Jurkat, Clone E6-1 (cell line): ENCODE results near the gene FNIP2.
"Not testable (repeated sequence)": the region's sequence is repeated elsewhere in the genome, so short reads cannot be mapped to it uniquely, and the experiment has no call there.

Experiments
- DNase-seq: peaks from one replicate; pipeline ENCODE4 v3.0.0-alpha.2; 2011; ENCODE audit warnings: low read depth, low spot score
- H3K4me3 ChIP-seq: 2 replicates; pipeline ENCODE4 v1.5.1; 2011; ENCODE audit warnings: mild to moderate bottlenecking, low read length, control low read depth, moderate library complexity

The FNIP2 gene

DNA sequence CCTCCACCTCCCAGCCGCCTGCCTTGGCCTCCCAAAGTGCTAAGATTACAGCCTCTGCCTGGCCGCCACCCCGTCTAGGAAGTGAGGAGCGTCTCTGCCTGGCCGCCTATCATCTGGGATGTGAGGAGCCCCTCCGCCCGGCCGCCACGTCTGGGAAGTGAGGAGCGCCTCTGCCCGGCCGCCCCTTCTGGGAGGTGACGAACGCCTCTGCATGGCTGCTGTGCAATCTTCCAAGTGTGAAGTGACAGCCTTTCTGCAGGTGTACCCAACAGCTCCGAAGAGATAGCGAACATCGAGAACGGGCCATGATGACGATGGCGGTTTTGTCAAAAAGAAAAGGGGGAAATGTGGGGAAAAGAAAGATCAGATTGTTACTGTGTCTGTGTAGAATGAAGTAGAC, 9.3 kb upstream of the FNIP2 start:
- H3K4me3 ChIP-seq, DNase-seq: not testable (repeated sequence)

DNA sequence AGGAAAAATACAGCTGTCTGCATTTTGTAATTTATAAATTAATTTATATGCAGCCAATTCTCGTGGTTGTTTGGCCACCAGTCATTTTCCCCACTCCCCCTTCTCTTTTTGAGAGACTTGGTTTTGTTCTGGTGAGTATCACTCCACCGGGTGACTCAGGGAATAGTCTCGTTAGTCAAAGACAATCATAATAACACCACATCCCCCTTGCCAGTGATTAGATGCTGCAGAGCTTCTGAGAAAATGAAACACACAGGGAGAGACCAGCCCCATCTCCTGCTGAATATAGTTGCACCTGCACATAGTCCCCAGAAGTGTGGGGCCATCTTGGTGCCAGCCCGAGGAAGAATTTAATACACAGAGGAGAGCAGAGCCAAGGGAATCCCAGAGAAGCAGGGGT, 8.0 kb upstream of the FNIP2 start:
- no peak overlapping the region for H3K4me3 ChIP-seq
- no peak for DNase-seq

DNA sequence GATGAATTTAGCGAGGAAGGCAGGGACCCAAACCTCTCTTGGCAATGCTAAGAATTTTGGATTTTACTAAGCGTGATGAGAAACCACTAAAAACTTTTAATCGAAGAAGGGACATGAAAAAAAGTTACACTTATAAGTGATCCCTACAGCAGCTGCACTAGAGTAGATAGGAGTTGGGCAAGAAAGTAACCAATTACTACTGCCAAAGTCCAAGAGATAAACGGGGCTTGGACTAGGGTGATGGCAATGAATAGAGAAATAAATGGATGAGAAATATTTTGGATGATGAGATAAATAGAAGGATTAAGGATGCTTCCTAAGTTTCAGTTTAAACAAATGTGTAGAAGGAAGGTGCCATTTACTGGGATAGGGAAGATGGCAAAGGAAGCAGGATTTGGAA, 6.3 kb upstream of the FNIP2 start:
- H3K4me3 ChIP-seq = no peak overlapping the region
- no peak for DNase-seq

DNA sequence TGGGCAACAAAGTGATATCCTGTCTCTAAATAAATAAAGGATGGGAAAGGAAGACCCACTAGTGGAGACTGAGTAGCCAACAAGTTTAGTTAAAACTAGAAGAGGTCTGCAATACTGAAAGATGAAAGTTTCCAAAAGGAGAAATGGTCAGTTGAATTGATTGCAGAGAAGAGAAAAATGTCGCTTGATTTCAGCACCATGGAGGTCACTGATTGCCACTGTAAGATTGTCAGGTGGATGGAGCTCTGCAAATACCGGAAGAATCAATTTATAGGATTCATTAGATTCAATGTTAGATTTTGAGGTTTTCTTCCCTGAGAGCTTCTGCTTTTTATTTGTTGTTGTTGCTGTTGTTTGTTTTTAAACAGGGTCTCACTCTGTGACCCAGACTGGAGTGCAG, 5.4 kb upstream of the FNIP2 start:
- H3K4me3 ChIP-seq = no peak overlapping the region
- no peak for DNase-seq

DNA sequence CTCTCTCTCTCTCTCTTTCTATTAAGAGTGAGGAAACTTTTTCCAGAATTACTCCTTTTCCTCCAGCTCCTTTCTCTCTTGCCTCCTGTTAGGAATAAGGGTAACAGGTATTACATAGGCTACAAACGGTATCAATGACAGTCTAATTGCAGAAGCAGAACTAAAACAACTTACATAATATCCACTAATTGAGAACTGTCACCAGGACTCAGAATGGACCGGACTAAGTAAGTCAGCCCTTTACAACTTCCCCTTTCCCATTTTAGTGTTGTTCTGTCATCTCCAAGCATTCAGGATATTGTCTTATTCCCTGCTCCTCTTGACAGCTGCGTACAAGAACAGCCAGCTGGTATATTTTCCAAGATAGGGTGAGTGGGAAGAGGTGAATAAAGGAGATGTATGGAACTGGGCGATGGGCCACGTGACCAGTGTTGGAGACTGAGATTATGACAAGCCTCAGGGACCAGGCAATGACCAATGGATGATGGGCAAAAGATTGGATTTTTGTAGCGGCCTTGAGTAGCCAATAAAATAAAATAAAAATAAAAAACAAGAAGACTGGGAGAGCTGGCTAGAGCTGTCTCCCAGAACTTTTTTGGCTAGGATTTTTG, 2.3 kb upstream of the FNIP2 start:
- H3K4me3 ChIP-seq = no peak overlapping the region
- DNase-seq = no peak

DNA sequence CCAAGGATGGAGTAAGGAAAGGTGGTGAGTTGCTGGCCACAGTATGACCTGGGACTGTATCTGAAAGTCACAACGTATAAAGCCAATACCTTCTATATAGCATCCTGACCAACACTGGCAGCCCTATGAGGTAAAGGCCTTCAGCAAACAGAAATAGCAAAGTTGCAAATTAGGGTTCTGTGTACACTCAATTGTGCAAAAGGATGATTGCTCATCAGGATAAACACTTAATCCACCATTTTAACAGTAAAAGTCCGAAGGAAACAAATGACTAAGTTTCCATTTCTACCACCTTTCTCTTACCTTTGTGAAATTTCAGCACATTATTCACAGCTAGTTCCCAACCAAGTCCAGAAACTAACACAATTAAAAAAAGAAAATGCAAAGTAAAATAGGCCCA, 1.4 kb upstream of the FNIP2 start:
- DNase-seq = no peak
- no peak overlapping the region for H3K4me3 ChIP-seq

DNA sequence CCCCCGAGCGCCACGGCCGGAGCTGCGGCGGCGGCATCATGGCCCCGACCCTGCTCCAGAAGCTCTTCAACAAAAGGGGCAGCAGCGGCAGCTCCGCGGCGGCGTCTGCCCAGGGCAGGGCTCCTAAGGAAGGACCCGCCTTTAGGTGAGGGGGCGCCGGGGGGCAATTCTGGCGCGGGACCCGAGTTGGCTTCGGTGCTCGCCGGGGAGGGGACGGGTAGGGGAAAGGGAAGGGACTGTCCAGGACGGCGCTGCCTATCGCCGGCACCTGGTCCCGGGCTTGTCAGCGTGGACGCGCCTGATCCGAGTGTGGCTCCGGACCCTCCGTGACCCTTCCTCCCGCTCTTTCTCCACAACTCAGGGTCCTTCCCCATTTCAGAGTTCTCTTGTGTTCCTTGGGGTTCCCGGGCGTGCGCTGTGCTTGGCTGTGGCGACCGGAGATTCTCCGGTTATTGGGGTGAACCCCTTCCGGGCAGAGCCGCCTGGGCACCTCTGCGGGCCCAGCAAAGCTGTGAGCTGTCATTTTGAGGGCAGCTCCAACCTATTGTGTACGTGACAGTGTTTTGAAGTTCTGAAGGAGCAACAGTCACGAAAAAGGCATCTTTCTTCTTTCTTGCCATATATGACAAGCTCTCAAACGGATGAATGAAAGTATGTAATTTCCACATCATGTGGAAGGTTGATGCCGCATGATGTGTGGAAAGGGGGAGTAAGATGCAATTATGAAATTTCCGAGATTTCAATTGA, 522 bp downstream of the FNIP2 start:
- H3K4me3 ChIP-seq = peak overlapping the region; percentile 84
- DNase-seq = peak; percentile 15

DNA sequence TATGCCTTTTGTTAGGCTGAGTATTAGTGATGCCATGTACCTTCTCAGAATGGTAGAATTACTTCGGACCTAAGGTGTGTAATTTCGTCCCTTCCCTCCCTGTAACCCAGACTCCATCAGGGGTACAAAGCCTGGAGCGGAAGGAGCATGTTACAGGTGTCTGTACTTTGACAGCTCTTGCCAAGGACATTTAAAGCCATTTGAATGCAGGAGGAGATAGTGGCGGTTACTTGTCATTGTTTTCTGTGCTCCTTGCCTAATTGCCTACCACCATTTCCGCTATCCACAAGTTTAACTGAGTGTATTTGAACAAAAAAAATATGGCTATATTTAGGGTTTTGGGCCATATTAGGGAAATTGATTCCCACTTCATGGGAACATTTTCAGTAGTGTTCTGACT, 1.8 kb downstream of the FNIP2 start:
- no peak for DNase-seq
- H3K4me3 ChIP-seq = no peak overlapping the region

DNA sequence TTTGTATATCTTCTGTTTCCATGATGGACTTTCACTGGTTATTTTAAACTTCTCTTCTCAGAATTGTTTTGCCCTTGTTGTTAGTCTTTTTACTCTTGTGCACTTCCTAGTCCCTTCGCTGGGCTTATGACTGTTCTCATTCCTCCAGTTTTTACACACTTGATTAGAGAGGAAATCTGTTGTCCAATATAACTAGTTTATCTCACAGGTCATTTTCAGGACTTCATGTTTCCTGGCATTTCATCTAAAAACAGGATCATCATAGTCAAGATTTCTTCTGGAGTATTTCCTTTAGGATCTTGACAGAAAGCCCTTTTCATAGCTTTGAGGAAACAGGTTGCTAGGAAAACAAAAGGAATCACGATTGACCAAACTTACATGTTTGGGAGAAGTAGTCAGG, 3.0 kb downstream of the FNIP2 start:
- DNase-seq = no peak
- H3K4me3 ChIP-seq = no peak overlapping the region

DNA sequence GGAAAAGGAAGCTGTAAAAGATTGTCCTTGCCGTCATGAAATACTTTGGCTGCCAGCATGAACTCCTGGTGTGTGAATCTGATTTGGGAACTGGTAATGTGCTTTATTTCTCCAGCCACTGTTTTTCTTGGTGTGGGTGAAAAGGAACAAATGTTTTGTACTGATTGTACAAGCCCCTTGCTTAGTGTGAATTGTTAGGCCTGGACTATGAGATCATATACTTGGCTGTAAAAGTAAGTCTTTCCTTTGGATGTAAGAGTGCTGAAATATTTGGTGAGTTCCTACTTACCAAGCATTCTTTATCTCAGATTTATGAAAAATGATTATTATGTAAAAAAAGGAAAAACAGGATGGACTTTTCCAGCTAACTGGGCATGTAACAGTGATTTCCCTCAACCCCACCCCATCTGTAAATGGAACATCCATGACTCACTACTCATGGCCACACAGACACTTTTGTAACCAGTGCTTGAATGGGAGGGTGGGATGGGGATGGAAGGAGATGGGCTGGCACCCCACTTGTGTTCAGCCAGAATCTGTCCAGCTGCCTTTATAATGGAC, 6.3 kb downstream of the FNIP2 start:
- no peak overlapping the region for H3K4me3 ChIP-seq
- DNase-seq = no peak

DNA sequence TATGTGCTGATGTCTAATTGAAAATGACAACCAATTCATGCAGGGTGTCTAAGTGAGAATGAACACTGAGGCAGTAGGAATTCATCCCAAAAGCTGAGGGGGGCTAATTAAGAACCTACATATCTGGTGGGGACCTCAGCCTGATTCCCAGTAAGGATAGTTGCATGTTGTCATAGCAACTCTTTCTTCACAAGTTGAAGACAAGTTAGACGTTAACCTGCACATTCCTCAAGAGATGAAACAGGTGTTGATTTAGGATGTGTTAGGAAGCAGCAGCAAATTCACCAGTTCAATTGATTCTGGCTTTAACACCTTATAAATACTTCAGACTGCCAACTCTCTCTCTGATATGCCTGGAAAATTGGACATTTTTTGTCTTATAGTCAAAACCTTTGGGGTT, 7.3 kb downstream of the FNIP2 start:
- no peak for DNase-seq
- no peak overlapping the region for H3K4me3 ChIP-seq

DNA sequence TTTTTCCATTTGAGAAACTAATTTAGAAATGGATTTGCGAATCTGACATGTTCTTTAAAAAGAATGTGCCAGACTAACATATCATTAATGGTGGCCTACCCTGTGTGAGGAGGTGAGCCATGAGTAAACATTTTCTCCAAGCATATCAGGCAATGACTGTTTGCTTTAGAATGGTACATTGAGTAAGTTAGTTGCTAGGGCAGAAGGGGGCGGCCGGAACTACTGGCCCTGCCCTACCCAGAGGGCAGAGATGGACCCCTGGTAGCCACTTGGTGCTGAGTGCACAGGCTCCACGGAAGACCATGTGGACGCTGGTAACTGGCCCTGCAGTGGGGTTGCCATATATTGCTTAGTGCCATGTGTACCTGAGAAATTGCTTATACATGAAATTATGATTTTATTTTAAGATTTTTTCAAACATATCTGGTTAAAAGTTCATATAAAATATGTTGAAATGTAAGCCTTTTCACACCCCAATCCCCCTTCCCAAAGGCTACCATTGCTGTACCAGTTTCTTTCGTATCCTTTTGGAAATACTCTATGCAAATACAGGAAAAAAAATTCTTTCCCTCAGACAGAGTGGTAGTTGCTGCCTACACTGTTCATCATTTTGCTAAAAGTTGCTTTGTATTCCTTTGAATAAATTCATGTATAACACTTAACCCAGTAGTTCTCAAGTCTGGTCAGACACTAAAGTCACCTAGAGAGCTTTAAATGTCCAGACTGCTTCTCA, 8.8 kb downstream of the FNIP2 start:
- no peak for DNase-seq
- H3K4me3 ChIP-seq = no peak overlapping the region

DNA sequence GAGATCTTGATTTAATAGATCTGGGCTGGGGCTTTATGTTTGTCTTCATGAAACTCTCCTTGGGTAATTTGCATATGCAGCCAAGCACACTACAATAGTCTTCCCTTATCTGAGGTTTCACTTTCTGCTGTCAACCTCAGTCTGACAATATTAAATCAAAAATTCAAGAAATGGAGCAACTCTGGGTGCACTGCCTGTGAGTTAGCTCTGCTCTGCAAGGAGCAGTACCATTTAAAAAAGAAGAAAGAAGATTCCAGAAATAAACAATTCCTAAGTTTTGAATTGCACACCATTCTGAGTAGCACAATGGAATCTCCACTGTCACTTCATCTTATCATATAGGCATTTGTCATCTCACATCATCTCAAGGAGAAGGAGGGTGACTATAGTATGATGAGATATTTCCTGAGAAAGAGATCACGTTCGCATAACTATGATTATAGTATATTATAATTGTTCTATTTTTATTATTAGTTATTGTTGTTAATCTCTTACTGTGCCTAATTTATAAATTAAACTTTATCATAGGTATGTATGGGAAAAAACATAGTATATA, 9.4 kb downstream of the FNIP2 start:
- DNase-seq = no peak
- H3K4me3 ChIP-seq = no peak overlapping the region

DNA sequence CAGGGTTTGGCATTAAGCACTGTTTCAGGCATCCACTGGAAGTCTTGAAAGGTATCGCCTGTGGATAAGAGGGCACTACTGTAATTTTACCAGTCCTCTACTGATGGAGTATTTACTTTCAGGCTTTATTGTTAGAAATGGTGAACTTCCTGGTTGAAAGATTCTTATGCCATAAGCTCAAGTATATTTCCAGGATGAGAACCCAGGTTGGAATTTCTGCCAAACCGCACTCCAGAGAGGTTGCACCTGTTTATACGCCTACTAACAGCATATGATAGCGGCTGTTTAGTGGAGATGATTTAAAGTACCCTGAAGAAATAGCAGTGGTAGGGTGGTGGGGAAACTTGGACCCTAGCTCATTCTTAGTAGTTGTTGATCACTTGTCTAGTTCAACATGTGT, 9.9 kb downstream of the FNIP2 start:
- no peak for DNase-seq
- H3K4me3 ChIP-seq = no peak overlapping the region

DNA sequence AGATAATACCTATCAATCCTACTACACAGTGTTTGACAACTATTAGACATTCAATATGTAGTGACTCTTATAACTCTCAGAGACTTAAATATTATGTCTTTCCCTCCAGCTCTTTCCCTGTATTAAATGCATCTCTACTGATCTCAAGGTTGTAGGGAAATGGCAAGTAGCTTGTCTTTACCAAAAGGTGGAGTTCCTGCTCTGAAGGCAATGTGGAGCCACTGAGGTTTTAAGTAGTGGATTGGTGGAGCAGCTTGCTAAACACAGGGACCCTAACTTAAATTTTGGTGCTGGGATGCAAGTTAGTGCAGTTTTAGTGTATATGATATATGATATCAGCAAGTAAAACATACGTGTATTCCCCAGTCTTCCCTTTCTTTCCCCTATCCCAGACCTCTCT, 13.1 kb downstream of the FNIP2 start:
- H3K4me3 ChIP-seq = no peak overlapping the region

DNA sequence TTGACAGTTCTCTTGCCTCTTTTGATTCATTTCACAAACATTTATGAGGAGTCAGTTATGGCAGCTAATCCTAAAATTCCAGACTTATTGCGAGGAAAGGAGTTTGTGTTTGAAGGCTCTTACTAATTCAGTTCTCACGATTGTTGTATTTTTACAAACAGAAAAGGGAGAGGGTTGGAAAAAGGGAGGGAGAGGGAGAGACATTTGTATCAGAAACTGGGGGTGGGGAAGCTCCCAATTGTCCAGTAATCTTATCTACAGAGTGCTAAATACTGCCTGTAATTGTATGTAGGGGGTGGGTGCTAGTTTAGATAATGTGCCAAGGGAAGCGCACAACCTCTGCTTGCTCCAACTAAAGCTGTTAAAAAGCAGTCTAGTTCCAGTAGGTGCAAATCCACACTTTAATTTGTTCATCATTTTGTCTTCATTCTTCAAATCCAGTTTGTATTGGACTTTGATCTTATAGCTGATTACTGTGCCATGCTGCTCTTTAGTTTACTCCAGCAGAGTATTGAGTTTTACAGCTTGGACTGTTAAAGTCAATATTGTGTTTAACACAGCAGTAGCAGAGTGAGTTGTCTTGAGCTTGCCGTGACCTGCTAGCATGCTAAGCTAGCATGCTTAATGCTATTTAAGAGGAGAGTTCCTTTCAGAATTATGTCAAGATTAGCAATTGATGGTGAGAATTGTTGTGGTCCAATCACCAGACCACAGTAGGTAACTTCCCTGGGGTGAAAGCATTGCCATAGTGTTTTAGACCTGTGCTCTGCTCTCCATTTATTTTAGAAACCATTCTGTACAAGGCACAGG, 13.9 kb downstream of the FNIP2 start:
- no peak for DNase-seq
- no peak overlapping the region for H3K4me3 ChIP-seq

More for the DNA sequence above, 13.1 kb downstream of the FNIP2 start:
- no peak for DNase-seq

DNA sequence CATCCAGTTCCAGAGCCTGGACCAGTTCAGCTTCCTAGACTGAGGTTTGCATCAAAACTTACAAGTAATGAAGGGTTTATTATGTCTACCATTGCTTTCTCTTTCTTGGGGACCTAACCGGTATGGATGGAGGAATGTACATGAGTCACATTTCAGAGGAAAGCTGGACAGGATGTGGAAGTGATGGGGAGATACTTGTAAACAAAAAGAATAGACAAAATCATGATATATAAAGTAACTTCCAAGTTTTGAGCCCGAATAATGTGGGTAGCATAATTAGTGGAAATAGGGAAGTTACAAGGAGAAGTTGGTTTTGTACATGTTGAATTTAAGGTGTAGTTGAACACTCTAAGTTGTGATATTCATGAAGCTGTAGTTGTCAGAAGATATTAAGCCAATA, 15.0 kb downstream of the FNIP2 start:
- no peak overlapping the region for H3K4me3 ChIP-seq
- no peak for DNase-seq

DNA sequence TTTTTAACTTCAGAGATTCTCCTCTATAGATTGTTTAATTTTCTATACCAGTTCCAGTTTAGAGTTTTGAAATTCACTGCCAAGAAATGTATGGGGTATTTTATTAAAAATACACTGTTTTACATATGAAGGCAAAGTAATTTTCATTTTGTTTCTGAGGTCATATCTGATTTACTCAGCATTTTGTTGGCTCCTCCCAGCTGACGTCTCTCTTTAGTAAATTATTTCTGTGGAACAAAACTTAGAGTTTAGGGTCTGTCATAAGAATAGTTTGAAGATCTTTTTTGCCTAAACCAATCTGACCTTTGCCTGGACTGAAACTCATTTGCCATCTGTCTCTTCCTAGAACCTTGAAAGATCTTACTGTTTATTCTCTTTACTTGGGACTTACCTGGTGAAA, 16.9 kb downstream of the FNIP2 start:
- no peak for DNase-seq
- H3K4me3 ChIP-seq = no peak overlapping the region

DNA sequence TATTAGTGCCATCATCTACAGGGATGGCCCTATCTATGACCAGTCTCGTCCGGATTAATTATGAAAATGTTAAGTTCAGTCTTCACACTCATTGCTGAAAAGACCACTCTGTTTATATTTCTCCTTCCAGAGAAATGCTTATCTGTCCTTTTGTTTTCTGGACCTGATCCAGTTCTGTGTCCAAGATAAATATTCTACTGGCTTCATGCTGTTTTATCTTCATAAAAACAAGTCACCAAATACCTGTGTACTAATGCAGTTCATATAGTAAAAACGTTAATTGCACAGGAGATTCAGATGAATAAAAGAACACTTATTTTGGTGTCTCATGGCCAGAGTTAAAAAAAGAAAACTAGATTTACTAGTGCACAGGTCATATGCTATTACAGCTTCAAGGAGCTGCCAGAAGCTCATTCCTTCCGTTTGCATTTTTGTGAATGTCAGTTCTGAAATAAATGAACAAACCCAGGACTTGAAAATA, 17.3 kb downstream of the FNIP2 start:
- no peak overlapping the region for H3K4me3 ChIP-seq
- no peak for DNase-seq
